ENCODE data around the gene TEX14.
A peak's percentile ranks its signal among the peaks of the same experiment; 100 is the strongest.
"Not testable (repeated sequence)": the region's sequence is repeated elsewhere in the genome, so short reads cannot be mapped to it uniquely, and the experiment has no call there.

TEX14 gene

DNA sequence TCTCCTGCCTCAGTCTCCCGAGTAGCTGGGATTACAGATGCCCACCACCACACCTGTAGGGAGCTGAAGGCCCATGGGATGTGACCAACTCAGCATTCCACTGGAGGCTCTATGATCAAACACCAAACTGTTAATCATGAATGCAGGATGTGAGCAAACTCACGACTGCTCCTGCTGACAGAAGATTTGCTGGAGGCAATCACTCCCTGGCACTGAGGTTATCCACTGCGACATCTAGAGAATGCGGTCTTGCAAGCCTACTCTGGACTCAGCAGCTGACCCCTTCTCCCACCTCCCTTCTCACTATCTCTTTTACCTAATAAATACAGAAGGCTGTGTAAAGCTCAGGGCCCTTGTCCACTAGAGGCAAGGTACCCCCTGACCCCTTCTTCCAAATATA lies 4.9 kb downstream of the TEX14 start:
- no peak for DNase-seq

DNA sequence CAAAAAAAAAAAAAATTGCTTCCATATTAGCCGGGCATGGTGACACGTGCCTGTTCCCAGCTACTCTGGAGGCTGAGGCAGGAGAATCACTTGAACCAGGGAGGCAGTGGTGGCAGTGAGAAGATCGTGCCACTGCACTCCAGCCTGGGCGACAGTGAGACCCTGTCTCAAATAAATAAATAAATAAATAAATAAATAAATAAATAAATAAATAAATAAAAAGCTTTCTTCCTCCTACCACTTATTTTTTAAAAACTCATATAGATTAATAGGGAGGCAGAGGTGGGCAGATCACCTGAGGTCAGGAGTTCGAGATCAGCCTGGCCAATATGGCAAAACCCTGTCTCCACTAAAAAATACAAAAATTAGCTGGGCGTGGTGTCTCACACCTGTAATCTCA lies 7.4 kb downstream of the TEX14 start:
- DNase-seq, result not testable (repeated sequence)

DNA sequence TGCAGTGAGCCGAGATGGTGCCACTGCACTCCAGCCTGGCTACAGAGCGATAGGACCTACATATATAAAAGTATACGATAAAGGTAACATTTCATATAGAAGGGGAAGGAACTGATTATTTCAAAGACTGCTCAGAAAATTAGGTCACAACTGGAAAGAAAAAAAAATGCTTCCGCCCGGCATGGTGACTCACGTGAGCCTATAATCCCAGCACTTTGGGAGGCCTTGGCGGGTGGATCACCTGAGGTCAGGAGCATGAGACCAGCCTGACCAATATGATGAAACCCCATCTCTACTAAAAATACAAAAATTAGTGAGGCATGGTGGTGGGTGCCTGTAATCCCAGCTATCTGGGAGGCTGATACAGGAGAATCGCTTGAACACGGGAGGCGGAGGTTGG lies 7.8 kb downstream of the TEX14 start:
- DNase-seq, result no peak

DNA sequence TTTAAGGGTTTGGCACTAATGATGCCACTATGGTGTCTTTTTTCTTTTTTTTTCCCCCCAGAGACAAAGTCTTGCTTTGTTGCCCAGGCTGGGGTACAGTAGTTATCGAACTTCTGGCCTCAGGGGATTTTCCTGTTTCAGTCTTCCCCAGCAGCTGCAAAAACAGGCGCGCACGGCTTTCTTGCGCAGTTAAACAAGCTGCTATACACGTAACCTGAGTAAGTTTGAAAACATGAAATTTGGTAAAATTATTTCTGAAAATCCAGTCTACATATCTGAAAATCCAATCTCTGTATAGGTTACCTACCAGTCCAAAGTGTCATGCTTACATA lies 11.8 kb downstream of the TEX14 start:
- DNase-seq, result no peak

DNA sequence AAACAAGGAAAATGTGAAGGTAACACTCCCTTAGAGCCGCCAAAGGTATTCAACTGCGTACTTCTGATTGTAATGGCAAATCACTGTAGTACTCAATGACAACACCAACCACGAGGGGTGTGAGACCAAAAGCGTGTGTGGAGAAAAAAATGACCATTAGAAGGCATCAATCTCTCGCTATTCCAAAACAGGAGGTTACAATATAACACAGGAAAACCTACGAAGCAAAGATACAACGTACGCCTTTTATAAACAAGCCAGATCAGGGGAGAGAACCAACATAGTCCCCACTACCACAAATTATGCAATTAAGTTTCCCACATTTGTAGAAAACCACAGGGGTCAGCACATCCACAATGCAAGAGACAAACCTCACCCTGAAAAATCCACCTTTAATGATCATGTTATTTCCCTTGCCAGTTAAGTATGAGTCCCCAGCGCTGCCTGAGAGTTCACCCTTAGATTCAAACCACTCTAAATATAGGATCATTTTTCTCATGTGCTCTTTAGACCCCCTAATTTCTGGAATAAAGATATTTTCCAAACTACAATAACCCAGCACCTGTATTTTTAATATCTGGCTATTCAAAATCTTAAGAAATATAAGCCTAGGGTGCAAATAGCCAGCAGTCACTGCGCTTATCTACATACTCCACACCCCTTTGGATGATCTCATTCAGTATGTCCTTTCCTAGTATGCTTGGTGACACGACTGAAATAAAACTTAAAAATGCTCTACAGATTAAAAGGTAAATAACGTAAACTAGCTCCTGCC lies 12.4 kb downstream of the TEX14 start:
- DNase-seq, result no peak

DNA sequence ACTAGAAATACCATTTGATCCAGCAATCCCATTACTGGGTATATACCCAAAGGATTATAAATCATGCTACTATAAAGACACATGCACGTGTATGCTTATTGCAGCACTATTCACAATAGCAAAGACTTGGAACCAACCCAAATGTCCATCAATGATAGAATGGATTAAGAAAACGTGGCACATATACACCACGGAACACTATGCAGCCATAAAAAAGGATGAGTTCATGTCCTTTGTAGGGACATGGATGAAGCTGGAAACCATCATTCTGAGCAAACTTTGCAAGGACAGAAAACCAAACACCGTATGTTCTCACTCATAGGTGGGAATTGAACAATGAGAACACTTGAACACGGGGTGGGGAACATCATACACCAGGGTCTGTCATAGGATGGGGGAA lies 13.6 kb downstream of the TEX14 start:
- not testable (repeated sequence) for DNase-seq

DNA sequence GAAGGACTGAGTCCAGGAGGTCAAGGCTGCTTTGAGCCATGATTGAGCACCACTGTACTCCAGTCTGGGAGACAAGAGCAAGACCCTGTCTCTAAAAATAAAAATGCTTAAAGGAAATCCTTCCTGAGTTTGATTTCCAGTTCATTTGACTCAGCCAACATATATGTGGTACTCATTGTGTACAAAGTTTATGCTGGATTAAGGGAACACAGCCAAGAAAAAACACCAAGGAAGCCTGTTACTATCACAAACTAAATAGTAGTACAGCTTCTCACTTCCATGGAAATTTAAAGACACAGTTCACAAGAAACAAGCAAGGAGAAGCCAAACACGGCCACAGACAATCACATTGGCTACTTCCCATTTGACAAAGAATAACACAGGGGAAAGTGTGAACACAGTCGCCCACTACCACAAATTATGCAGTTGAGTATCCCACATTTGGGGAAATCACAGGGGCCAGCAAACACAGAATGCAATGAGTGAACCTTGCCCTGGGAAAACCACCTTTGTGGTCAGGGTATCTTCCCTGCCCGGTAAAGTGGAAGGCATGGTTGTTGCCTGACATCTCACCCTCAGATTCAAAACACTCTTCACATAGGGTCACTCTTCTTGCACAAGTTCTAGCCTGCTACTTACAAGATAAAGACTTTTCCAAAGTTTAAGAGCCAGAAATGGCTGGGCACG lies 14.5 kb downstream of the TEX14 start:
- no peak for DNase-seq

DNA sequence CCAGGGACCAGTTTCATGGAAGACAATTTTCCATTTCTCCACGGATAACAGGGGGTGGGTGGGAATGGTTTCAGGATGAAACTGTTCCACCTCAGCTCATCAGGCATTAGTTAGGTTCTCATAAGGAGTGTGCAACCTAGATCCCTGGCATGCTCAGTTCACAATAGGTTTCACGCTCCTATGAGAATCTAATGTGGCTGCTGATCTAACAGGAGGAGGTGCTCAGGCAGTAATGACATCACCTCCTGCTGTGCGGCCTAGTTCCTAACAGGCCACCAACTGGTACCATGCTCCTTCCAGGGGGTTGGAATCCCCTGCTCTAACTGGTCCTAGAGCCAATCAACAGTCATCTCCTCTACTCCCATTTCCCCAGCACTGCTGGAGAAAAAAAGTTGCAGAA lies 19.9 kb downstream of the TEX14 start:
- no peak for DNase-seq

DNA sequence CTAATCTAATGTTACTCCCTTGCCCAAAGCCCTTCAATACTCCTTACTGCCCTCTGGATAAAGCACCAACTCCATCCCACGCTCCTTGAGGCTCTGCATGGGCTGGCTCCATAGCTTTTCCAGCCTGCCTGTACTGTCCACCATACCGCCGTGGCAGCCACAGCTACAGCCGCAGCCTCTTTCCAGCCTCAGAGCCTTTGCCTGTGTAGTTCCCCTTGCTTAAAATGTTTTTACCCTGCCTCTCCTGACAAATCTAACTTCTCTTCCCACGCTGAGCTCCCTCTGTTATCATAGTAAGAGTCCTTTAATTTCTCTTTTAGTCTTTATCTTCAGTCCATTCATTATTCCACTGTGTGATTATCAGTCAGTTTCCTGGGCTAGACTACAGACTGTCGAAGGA lies 22.0 kb downstream of the TEX14 start:
- no peak for DNase-seq

DNA sequence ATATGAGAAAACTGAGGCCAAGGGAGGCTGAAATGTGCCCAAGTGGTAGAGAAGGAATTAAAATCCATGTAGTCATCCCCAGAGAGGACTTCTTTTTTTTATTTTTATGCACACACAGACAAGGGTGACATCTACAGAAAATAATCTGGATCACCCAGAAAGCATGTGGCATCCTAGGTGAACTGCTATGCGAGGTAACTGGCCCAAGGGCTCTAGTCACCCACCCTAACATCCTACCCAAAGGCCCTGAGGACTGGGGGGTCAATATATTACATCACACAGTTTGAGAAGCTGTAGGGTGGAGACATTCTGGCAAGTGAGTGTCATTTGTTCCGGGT lies 23.3 kb downstream of the TEX14 start:
- no peak for DNase-seq

DNA sequence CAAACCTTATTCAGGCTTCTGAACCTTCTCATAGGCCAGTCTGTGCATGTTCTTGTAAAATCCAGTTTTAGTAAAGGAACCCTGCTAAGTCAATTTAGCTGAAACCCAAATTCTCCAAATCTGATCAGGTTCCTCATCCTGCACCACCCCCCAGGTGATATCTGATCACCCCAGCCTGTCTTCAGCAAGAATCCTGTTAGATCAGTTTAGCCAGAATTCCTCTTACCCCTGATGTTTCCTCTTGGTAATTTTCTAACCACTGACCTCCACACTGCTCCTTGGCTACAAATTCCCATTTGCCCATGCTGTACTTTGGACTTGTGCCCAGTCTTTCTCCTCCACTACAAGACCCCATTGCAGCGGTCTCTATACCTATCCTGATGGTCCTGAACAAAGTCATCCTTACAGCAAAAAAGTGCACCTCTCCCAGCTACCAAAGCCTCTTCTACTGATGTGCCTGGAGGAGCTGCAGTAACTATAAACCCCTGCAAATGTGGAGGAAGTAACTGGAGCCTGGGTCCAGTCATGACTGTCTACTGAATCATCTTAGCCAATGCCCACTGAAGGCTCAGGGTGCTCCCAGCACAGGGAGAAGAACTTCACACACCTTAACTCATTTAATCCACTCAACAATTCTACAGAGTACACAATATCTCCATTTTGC lies 23.8 kb downstream of the TEX14 start:
- DNase-seq, result peak; percentile 33

DNA sequence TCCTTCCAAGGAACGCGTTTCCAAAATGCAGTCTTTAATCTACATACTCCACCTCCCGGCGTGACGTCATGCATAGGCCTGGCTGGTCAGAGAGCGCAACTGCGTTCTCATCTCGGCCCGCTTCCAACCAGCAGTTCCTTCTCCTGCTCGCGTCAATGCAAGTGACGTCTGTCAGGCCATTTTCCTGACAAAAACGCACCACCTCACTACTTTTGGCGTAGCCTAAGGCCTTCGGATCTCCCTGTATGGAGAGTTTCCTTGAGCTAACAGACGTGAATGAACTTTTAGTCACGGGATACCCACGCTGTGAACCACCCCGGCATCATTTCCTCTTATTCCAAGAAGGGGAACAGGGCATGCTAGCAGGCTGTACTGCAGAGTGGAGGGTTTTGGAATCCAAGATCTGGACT lies 25.0 kb downstream of the TEX14 start:
- no peak for DNase-seq

DNA sequence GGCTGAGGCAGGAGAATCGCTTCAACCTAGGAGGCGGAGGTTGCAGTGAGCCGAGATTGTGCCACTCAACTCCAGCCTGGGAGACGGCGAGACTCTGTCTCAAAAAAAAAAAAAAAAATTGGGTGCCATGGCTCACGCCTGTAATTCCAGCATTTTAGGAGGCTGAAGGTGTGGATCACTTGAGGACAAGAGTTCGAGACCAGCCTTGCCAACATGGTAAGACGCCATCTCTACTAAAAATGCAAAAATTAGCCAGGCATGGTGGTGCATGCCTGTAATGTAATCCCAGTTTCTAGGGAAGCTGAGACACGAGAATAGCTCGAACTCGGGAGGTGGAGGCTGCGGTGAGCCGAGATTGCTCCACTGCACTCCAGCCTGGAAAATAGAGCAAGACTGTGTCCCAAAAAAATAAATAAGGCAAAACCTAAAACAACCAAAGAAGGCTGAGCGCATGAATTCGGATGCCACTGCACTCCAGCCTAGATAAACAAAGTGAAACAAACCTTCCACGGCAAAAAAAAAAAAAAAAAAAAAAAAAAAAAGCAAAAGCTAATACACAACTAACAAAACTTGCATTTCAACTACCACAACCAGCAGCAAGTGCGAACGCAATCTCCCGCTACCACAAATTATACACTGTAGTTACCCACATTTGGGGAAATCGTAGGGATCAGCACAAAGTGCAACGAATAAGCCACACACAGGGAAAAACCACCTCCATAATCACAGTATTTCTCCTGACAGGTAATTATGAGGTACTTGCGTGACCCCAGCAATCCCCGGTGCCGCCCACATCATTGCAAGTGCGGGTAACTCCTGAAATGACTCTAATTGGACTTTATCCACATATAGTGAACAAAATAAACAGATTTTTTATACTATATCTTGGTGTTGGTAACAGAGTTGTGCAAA lies 25.6 kb downstream of the TEX14 start:
- DNase-seq, result no peak

DNA sequence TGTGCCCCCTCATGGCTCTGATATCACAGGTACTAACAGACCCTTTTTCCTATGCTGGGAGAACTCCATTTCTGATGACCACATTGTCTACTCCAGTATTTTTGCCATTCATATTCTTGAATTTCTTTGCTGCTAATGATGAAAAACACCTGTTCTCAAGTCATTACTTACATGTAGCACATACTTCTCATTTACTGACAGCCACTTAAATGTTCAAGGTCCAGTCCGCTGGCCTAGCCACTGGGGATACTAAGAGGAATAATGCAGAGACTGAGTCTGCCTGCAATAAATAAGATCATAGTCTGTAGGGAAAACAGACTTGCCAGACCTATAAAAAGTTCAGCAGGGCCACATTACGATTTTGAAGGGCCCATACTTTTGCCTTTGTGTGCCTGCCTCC lies 27.5 kb downstream of the TEX14 start:
- no peak for DNase-seq

DNA sequence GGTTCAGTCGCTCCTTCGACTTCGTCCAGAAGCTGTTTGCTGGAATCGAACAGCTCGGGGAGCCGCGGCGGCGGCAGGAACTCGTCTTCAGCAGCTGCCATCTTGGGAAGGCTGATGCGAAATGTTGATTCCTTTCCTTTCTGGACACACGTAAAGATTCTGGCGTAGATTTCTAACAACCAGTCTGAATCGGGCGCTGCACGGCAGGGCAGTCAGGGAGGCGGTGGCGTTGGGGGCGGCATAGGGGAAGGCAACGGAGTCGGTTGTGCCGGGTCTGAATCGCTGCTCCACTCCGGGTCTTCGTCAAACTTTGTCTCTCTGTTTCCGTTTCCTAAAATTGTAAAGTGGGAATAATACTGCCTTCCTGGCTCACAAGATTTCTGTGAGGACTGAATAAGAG lies 30.3 kb downstream of the TEX14 start:
- DNase-seq, result no peak

DNA sequence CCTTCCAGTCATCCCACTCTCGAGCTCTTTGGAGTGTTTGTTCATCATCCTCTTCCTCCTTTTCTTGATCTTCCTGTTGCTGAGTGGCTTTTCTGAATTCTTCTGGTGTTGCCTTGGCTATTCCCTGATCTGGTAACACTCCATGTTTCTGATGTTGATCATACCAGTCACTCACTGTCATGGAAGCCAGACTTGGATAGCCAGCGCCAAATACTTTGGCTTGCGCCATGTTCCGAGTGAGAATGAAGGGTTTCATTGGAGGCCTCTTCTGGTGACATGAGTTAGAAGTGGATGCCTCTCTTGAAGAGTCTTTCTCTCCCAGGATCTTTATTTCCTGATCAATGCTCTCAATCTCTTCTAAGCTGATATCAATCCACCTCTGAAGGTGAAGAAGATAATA lies 31.2 kb downstream of the TEX14 start:
- no peak for DNase-seq

DNA sequence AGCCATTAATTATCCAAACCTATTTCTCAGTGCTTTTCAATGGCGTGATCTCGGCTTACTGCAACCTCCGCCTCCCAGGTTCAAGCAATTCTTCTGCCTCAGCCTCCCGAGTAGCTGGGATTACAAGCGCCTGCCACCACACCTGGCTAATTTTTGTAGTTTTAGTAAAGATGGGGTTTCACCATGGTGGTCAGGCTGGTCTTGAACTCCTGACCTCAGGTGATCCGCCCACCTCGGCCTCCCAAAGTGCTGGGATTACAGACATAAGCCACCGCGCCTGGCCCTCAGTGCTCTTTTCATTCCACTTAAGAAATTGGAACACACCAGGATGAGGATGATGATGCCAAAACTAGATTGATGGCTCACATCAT lies 32.1 kb downstream of the TEX14 start:
- DNase-seq, result not testable (repeated sequence)

DNA sequence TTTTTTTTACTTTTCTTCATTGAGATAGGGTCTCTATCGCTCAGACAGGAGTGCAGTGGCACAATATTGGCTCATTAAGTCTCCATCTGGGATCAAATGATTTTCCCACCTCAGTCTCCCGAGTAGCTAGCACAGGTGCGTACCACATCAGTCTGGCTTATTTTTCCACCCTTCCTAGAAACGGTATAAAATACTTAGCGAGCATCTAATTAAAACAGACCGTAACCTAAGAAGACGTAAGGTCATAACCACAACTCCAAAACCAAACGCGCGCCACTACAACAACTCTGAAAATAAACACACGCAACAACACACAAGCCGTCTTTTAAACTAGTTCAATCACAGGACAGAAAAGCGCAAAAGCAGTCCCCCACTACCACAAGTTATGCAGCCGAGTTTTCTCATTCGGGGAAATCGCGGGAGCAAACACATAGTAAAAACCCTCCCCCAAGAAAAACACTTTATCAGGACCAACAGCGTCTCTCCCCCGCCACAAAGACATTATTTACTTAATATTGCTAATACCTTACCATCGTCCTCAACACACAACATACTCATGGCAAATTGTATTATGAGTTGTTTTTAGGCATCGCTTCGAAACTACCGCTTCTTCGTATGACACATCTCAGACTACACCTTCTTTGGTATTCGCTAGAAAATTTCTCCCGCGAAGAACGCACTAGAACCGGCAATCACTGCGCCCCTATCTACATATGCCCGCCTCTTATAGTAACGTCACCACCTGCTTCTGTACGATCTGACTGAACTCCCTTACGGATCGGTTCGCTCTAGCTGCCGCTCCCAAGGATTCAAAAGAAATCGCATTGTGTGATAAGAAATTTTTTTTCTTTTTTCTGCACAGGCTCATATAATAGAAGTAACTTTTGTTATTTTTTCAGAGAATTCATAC lies 32.8 kb downstream of the TEX14 start:
- peak; percentile 100 for DNase-seq

DNA sequence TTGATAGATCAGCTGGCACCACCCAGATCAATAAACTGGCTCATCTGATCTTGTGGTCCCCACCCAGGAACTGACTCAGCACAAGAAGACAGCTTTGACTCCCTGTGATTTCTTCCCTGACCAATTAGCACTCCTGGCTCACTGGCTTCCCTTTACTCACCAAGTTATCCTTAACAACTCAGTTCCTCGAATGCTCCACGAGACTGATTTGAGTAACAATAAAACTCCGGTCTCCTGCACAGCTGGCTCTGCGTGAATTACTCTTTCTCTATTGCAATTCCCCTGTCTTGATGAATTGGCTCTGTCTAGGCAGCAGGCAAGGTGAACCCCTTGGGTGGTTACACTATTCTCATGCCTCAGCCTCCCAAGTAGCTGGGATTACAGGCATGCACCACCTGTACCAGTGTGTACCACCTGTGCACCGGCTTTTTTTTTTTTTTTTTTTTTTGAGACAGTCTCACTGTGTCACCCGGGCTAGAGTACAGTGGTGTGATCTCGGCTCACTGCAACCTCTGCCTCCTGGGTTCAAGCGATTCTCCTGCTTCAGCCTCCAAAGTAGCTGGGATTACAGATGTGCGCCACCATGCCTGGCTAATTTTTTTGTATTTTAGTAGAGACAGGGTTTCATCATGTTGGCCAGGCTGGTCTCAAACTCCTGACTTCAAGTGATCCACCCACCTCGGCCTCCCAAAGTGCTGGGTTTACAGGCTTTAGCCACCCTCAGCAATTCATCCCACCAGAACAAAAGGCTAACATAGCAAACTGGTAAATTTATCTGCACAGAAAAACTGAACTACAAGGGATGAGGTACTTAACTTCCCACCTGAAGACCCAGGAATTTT lies 33.7 kb downstream of the TEX14 start:
- not testable (repeated sequence) for DNase-seq

DNA sequence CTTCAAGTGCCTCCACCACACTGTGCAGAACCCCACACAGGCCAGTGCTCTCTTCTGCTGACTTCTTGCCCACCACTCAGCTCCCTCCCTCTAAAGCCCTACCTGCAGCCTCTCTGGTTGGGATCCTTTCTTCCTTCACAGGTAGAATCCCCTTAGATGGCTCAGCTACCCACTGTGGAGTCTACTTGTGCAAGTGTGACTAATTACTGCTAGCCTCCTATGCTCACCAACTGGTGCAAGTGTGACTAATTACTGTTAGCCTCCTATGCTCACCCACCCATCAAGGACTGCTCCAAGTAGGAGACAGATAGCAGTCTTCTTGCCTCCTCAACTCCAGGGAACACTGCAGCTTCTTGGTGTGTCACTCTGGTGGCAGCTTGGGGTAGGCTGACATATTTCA lies 43.6 kb downstream of the TEX14 start:
- peak; percentile 4 for DNase-seq

DNA sequence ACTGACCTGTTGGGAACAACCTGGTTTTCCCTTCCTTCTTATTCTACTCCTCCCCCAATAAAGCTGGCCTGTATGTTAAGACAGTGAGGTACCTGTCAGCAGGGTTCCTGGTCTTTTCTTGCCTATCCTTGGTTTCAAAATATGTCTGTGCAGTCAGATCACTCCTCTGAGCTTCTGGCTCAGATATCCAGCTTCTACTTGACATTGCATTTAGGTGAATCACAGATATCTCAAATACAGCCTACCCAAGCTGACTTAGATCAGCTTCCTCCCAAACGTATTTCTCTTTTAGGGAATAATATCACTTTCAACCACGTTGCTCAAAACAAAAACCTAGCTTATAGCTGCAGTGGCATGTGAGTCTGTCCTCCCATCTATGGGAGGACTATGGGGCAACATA lies 48.7 kb downstream of the TEX14 start:
- peak; percentile 53 for DNase-seq
